GM18861 (cell line): Measurements from ENCODE around the gene HELZ.
"Not testable (repeated sequence)": the region's sequence is repeated elsewhere in the genome, so short reads cannot be mapped to it uniquely, and the experiment has no call there.

Experiments used
- ATAC-seq: cut with Tn5 transposase; IDR thresholded peaks from one replicate; pipeline ENCODE4 v1.9.1; 2021; ENCODE audit not compliant: unreplicated experiment

HELZ gene

GRCh38 chr17:67123699-67124098, 121.3 kb downstream of the HELZ start:
- ATAC-seq, result no peak

GRCh38 chr17:67121316-67121891, 123.6 kb downstream of the HELZ start:
- ATAC-seq, result no peak

GRCh38 chr17:67119102-67119501, 125.9 kb downstream of the HELZ start:
- no peak for ATAC-seq

- ATAC-seq, result no peak
Measured at GRCh38 chr17:67116045-67116575, 128.9 kb downstream of the HELZ start.

- no peak for ATAC-seq
Measured at GRCh38 chr17:67115401-67115800, 129.6 kb downstream of the HELZ start.

DNA sequence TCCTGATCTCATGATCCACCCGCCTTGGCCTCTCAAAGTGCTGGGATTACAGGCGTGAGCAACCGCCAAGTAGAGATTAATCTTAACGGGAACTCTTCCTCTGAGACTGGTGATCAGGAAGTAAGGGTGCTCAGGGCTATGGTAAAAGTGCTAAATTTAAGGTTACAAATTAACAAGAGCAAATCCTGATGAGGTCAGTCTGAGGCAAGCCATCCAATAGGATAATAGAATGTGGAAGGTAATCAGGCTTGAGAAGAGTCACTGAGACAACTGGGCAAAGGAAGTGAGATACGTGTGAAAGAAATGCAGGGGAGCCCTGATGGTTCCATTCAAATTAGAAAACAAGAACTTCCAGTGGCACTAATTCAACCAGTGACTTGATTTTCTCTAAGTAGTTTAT, 131.5 kb downstream of the HELZ start:
- no peak for ATAC-seq

- no peak for ATAC-seq
Measured at GRCh38 chr17:67111808-67112207, 133.2 kb downstream of the HELZ start.

GRCh38 chr17:67111327-67111726, 133.7 kb downstream of the HELZ start:
- no peak for ATAC-seq

GRCh38 chr17:67110619-67111018, 134.4 kb downstream of the HELZ start:
- ATAC-seq, result no peak

DNA sequence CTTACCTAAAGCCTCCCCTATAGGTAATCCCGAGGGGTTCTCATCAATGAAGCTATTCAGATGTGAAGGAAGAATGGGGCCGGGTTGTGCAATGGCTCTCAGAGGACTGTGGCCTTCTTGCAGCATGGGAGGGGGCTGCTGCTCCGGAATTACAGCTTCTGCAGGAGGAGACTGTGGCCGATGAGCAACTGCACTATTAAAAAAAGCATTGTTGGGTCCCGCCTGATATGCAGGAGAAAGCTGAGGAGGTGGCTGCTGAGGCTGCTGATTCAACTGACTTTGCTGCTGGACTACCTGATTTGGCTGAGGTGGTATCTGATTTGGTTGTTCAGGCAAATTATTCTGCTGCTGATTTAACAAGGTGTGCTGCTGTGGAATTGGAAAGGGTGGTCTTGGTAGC, 135.9 kb downstream of the HELZ start:
- no peak for ATAC-seq

DNA sequence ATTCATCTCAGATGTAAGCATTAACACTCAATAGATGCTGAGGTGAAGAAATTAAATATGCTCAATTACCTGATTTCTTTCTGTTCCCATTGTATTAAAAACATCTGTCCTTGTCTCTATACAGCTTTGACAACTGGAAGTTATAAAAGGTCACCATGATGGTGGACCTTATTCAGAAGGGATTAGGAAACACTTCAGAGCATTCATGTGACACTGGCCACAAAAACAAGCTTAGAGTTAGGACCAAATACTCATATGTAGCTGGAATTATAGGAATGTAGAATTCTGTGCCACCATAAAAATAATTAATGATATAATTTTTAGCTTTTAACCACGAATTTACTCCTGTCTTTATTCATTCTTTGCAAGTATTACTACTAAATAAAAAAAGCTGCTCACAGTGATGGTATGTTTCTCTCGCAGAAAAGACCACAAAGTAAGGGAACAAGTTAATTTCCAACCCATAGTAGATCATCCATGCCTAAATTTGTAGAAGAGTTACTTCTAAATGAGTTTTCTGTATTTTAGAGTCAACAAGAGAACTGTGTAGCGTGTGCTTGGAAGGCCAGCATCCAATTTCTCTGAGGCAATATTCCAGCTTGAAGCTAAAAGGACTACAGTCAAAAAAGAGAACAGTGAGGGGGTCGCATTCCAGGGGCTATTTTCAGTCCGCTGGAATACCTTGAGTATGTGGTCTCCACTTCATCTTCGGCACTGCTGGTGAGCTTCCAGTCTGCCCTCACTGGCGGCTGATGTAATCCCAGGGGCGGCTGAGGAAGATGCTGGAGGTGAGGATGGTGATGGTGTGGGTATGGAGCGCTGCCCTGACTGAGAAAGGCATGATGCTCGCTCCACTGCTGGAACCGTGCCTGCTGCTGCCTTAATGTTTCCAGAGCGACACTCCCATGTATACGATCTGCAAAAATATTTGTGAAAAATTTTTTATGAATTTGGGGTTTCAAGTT, 136.9 kb downstream of the HELZ start:
- ATAC-seq, result no peak

GRCh38 chr17:67107171-67107570, 137.8 kb downstream of the HELZ start:
- ATAC-seq, result no peak

DNA sequence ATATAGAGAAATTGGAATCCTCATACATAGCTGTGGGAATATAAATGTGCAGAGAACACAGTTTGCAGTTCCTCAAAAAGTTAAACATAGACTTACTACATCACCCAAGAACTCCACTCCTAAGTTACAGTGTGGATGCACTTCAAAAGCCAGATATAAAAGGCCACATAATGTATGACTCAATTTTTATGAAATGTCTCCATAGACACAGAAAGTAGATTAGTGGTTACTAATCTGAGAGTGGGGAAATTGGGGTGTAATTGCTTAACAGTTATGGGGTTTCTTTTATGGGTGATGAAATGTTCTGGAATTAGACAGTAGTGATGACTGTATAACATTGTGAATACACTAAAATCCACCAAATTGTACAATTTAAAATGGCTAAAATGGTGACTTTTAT, 139.8 kb downstream of the HELZ start:
- ATAC-seq, result no peak

- not testable (repeated sequence) for ATAC-seq
Measured at GRCh38 chr17:67104641-67105040, 140.4 kb downstream of the HELZ start.

- ATAC-seq, result no peak
Measured at GRCh38 chr17:67098006-67098405, 147.0 kb downstream of the HELZ start.

DNA sequence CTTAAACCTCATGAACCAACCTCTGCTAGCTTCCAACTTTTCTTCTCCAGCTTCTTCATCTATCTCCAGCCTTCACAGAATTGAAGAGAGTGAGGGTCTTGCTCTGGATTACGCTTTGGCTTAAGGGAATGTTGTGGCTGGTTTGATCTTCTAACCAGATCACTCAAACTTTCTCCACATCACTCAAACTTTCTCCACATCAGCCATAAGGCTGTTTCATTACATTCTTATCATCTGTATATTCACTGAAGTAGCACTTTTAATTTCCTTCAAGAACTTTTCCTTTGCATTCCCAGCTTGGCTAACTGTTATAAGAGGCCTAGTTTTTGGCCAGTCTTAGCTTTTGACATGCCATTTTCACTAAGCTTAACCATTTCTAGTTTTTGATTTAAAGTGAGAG, 148.4 kb downstream of the HELZ start:
- ATAC-seq, result no peak

DNA sequence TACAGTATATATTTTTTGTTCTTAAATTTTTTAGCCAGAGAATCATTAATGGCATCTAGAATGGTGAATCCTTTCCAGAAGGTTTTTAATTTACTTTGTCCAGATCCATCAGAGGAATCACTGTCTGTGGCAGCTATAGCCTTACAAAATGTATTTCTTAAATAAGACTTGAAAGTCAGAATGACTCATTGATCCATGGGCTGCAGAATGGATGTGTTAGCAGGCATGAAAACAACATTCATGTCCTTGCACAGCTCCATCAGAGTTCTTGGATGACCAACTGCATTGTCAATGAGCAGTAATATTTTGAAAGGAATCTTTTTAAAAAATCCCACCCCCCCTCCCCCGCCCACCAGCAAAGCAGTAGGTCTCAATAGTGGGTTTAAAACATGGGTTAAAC, 149.2 kb downstream of the HELZ start:
- ATAC-seq, result no peak

DNA sequence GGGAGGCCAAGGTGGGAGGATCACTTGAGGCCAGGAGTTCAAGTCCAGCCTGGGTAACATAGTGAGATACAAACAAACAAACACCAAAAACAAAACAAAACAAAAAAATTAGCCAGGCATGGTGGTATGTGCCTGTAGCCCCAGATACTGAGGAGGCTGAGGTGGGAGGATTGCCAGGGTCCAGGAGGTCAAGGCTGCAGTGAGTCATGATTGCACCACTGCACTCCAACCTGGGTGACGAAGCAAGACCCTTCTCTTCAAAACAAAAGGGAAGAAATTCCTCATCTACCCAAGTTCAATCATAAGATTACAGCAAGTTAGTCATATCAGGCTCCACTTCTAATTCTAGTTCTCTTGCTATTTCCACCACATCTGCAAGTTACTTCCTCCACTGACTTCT, 149.7 kb downstream of the HELZ start:
- ATAC-seq, result not testable (repeated sequence)

GRCh38 chr17:67093348-67093747, 151.6 kb downstream of the HELZ start:
- ATAC-seq, result no peak

- not testable (repeated sequence) for ATAC-seq
Measured at GRCh38 chr17:67092710-67093109, 152.3 kb downstream of the HELZ start.

GRCh38 chr17:67092291-67092690, 152.7 kb downstream of the HELZ start:
- no peak for ATAC-seq

DNA sequence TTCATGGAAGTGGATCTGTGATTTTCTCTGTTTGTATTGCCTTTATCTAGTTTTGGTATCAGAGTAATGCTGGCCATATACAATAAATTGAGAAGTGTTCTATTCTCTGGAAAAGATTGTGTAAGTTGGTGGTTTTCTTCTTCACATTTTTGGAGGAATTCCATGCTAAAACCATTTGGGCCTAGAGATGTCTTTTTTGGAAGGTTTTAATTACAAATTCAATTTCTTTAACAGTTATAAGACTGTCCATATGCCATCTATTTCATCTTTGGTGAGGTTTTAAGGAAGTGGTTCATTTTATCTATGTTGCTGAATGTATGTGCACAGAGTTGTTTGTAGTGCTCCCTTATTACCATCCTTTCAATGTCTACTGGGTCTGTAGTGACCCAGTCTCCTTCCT, 154.7 kb downstream of the HELZ start:
- ATAC-seq, result no peak
